Subcutaneous adipose tissue (tissue), 4 donors: ENCODE results near the gene CCDC32. TPM values are rescaled to one million over a fixed set of nuclear protein-coding genes. Genes with fewer than 3 reads are reported as not detected.

Source experiments
- CTCF ChIP-seq: fragments of 450-650 bp; IDR thresholded peaks from one replicate; pipeline ENCODE4 v1.5.1; 2016; ENCODE audit warnings: low read depth, mild to moderate bottlenecking, control low read depth, antibody characterized with exemption, moderate library complexity
- total RNA-seq, 4 donors: library from RNA; depleted of rRNA; stranded (reverse); fragments of >200 nt; gene quantifications; one replicate each; pipeline ENCODE4 v1.1.0, GENCODE V29; 2016

Gene CCDC32
- total RNA-seq, 4 donors from 2014 or later = 18.1 to 53.9 (median 27.4) TPM

GRCh38 chr15:40548610-40549009, 16.2 kb downstream of the CCDC32 start:
- no peak for TF ChIP-seq CTCF

GRCh38 chr15:40545457-40545856, 19.4 kb downstream of the CCDC32 start:
- TF ChIP-seq CTCF = no peak

GRCh38 chr15:40543631-40544294, 21.1 kb downstream of the CCDC32 start:
- no peak for TF ChIP-seq CTCF

DNA sequence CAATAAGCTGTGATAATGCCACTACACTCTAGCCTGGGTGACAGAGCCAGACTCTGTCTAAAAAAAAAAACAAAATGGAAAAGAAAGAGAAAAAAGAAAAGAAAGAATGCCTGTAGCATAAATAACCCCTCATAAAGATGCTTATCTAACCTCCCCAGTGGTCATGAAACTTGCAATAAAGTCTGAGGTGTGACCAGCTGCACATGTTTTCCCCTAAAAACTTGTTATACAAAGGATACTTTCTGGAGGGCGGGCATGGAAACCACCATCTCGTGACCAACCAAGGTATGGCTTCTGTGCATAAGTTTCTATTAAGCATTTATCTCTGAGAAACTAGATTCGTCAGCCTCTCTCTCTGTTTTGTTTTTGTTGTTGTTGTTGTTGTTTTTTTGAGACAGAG, 21.8 kb downstream of the CCDC32 start:
- TF ChIP-seq CTCF = no peak

GRCh38 chr15:40538976-40539375, 25.9 kb downstream of the CCDC32 start:
- no peak for TF ChIP-seq CTCF

- no peak for TF ChIP-seq CTCF
Observed at GRCh38 chr15:40536501-40536900, 28.3 kb downstream of the CCDC32 start.

- TF ChIP-seq CTCF = no peak
Observed at GRCh38 chr15:40534371-40534770, 30.5 kb downstream of the CCDC32 start.
